Adrenal gland (tissue), 19 donors: Measurements from ENCODE around the gene PTCHD1. TPM values are rescaled to one million over a fixed set of nuclear protein-coding genes. Genes with fewer than 3 reads are reported as not detected.
A peak's percentile ranks its signal among the peaks of the same experiment; 100 is the strongest.

Experiments
- DNase-seq, 7 donors: peaks; one replicate each; pipeline ENCODE4 v3.0.0-alpha.2; 2019 to 2020
- H3K27ac ChIP-seq, 5 donors: fragments of 200-600 bp; sonication (generic) in 4 of 5; 1 replicate in 3 of 5; 2 replicates in 2 of 5; pipeline versions ENCODE4 v1.5.1 to v1.8.0; 2016 to 2020; ENCODE audit warnings: mild to moderate bottlenecking in 1 of 5
- H3K27me3 ChIP-seq: fragments of 200-600 bp; 2 replicates; pipeline ENCODE4 v1.8.0; 2021
- H3K36me3 ChIP-seq, 2 donors: fragments of 200-600 bp; replicated peaks in 1 of 2; 1 replicate in 1 of 2; 2 replicates in 1 of 2; pipeline versions ENCODE4 v1.5.1 to v1.8.0; 2018 to 2022
- H3K4me1 ChIP-seq, 2 donors: fragments of 200-600 bp; replicated peaks in 1 of 2; 1 replicate in 1 of 2; 2 replicates in 1 of 2; pipeline versions ENCODE4 v1.5.1 to v1.8.0; 2018 to 2021
- H3K4me3 ChIP-seq, 4 donors: fragments of 200-600 bp; sonication (generic) in 3 of 4; one replicate each; pipeline ENCODE4 v1.5.1; 2016 to 2018
- H3K9me3 ChIP-seq, 3 donors: fragments of 200-600 bp; sonication (generic) in 1 of 3; replicated peaks in 1 of 3; 1 replicate in 2 of 3; 2 replicates in 1 of 3; pipeline versions ENCODE4 v1.5.1 to v1.8.0; 2016 to 2021
- CTCF ChIP-seq, 6 experiments: fragments of 450-650 bp in 4 of 6; fragments of 200-600 bp in 2 of 6; sonication (generic) in 1 of 6; IDR thresholded peaks; 1 replicate in 5 of 6; 2 replicates in 1 of 6; pipeline versions ENCODE4 v1.5.1 to v1.8.0; 2016 to 2021; ENCODE audit warnings: antibody characterized with exemption in 6 of 6, mild to moderate bottlenecking in 2 of 6, moderate library complexity in 1 of 6
- POLR2A ChIP-seq, 2 donors: fragments of 450-650 bp; IDR thresholded peaks; one replicate each; pipeline ENCODE4 v1.6.1; 2017; ENCODE audit warnings: antibody characterized with exemption in 2 of 2, mild to moderate bottlenecking in 2 of 2, moderate library complexity in 1 of 2
- WGBS, 4 donors: extraction: QIAGEN DNeasy Blood & Tissue Kit in 2 of 4; methylation state at CpG; one replicate each; pipeline versions ENCODE4 v1.1.5 to v1.1.7; 2013 to 2017; 5-methylcytosine and 5-hydroxymethylcytosine counted together
- intact Hi-C, 2 donors: fragments of 100-400 bp; cut with DNase I; formaldehyde crosslinking; loops; one replicate each; pipeline versions ENCODE4 v1.14.1 to v1.15.0; 2022 to 2023
- long read RNA-seq, 10 donors: library from polyadenylated mRNA in 3 of 10; unstranded in 2 of 10; stranded (forward) in 1 of 10; transcript quantifications; one replicate each; pipeline ENCODE4 v2.0.0 and lab custom pipeline, GENCODE V29; 2021 to 2026
- polyA plus RNA-seq, 3 donors: library from polyadenylated mRNA; stranded (reverse); fragments of 200-250 nt in 2 of 3; fragments of 350-450 nt in 1 of 3; fragmentation: Illumina TruSeq in 1 of 3; extraction: RNeasy Lipid Tissue Mini Kit (QIAGEN cat#74804) in 1 of 3; gene quantifications; one replicate each; pipeline ENCODE4 v1.2.3, GENCODE V29; 2013 to 2014
- total RNA-seq, 9 donors: library from RNA; depleted of rRNA in 4 of 9; stranded (reverse); fragments of >200 nt in 4 of 9; fragments of 120-200 nt in 1 of 9; fragmentation: NEBNext Ultra II Directional in 1 of 9; extraction: Animal tissue kit (Norgen Biotek cat#: 25700) in 1 of 9; gene quantifications; one replicate each; pipeline versions ENCODE4 v1.1.0 to v1.2.4, GENCODE V29; 2013 to 2023
- donor health status: healthy with polysubstance abuse.
- donor health status: Bipolar disorder and iron deficiency.
- donor health status: DM: yes; HTN: yes; CAD: no.
- donor health status: DM: no; HTN: no; CAD: no.
- donor health status: DM: no; HTN: no; CAD: no.
- donor health status: DM: yes; HTN: yes; CAD: no.

The PTCHD1 gene
- total RNA-seq (1 to 10 TPM in 1 of 9 donors, under 1 TPM in 3, not detected in 5; 0.11 to 1.7 (median 0.40) TPM), polyA plus RNA-seq (under 1 TPM; 0.07 to 0.11 (median 0.08) TPM)
- long read RNA-seq, donor 1 = 0 reads
- long read RNA-seq, donor 2 = 0 reads
- long read RNA-seq, donor 3 = 0 reads
- long read RNA-seq, donor 4 = 0 reads
- long read RNA-seq, donor 5 = 0 reads
- long read RNA-seq, donor 6 = 0 reads
- long read RNA-seq, donor 7 = 0 reads
- long read RNA-seq, donor 8 = 0 reads
- long read RNA-seq, donor 9 = 0 reads
- long read RNA-seq, donor 10 = 0 reads

GRCh38 chrX:23334848-23335599 lies at the start of gene PTCHD1:
PTCHD1 (plus strand) TSS chrX:23334849; CDS start chrX:23334876, 27 bp downstream.
- TF ChIP-seq POLR2A (IDR thresholded peaks at IDR 0.05) (no peak), CTCF (IDR thresholded peaks at IDR 0.05) (no peak)
- WGBS, 4 donors = 2 to 42% (median 28%) methylated on average over 25 to 64 of the region's 64 CpGs; no CpG with 5 or more reads in 1 of the 4 donors
- Histone ChIP-seq H3K4me1 (no peaks in the 10 kb centered on the region), H3K27ac (no peak within 1 kb of the TSS), H3K27me3 (peaks cover 52% of the 10 kb centered on the region), H3K36me3 (no peaks in the 10 kb centered on the region), H3K4me3 (peak within 1 kb of the TSS in 1 of 4 donors; percentile 9), H3K9me3 (no peaks in the 10 kb centered on the region)
- intact Hi-C loops = no loop called here
- DNase-seq = no peak

GRCh38 chrX:23286731-23287130 lies 47.9 kb upstream of the PTCHD1 start:
- 68 to 86% (median 78%) methylated on average over 5 of the region's 5 CpGs for WGBS, 4 donors
- no peaks in the 10 kb centered on the region for H3K9me3 ChIP-seq
- H3K4me3 ChIP-seq = no peak overlapping the region
- no peaks in the 10 kb centered on the region for H3K36me3 ChIP-seq
- H3K4me1 ChIP-seq = no peaks in the 10 kb centered on the region
- TF ChIP-seq CTCF (IDR thresholded peaks at IDR 0.05) (no peak), POLR2A (IDR thresholded peaks at IDR 0.05) (no peak)
- no peak for DNase-seq
- intact Hi-C loops = no loop called here
- H3K27me3 ChIP-seq = no peaks in the 10 kb centered on the region
- H3K27ac ChIP-seq = no peak overlapping the region

- WGBS, 4 donors = 70 to 86% (median 73%) methylated on average over 5 of the region's 5 CpGs
- H3K9me3 ChIP-seq = no peaks in the 10 kb centered on the region
Measured at GRCh38 chrX:23287191-23287725, 47.4 kb upstream of the PTCHD1 start.

More at GRCh38 chrX:23287191-23287725, 47.4 kb upstream of the PTCHD1 start:
- no peak overlapping the region for H3K27ac ChIP-seq
- no peak for TF ChIP-seq CTCF (IDR thresholded peaks at IDR 0.05)
- TF ChIP-seq POLR2A (IDR thresholded peaks at IDR 0.05) = no peak
- no peaks in the 10 kb centered on the region for H3K4me1 ChIP-seq
- DNase-seq = no peak
- no peak overlapping the region for H3K4me3 ChIP-seq
- no peaks in the 10 kb centered on the region for H3K36me3 ChIP-seq
- intact Hi-C loops = no loop called here
- no peaks in the 10 kb centered on the region for H3K27me3 ChIP-seq
